Suppressor macrophage treated with lipopolysaccharide for 4 hours (primary cell): ENCODE results near the gene KLHL29.

Source experiments
- DNase-seq: peaks from one replicate; pipeline ENCODE4 v3.0.0-alpha.2; 2020

The KLHL29 gene

DNA sequence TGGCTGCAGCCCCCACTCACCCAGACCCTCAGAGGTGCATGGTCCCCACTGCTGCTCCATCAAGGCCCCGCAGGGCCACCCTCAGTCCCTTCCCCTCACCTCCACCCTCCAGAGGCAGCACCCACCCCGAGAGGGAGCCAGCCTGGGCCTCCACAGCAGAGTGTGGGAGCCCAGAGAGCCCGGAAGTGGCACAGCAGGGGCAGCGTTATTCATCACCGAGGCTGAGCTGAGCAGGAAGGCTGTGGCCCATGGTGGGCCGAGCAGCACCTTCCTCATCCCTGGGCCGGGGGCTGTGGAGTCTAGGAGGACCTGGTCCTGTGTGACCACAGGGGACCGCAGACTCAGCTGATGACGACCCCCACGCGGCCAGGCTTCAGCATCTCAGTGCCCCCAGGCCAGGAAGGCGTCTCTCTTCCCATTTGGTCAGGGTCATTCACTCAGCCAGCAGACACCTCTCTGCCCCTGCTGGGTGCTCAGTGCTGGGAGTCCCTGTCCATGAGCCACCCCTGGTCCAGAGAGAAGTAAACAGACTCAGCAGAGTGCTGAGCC lies 283.9 kb downstream of the KLHL29 start:
- DNase-seq, result no peak

DNA sequence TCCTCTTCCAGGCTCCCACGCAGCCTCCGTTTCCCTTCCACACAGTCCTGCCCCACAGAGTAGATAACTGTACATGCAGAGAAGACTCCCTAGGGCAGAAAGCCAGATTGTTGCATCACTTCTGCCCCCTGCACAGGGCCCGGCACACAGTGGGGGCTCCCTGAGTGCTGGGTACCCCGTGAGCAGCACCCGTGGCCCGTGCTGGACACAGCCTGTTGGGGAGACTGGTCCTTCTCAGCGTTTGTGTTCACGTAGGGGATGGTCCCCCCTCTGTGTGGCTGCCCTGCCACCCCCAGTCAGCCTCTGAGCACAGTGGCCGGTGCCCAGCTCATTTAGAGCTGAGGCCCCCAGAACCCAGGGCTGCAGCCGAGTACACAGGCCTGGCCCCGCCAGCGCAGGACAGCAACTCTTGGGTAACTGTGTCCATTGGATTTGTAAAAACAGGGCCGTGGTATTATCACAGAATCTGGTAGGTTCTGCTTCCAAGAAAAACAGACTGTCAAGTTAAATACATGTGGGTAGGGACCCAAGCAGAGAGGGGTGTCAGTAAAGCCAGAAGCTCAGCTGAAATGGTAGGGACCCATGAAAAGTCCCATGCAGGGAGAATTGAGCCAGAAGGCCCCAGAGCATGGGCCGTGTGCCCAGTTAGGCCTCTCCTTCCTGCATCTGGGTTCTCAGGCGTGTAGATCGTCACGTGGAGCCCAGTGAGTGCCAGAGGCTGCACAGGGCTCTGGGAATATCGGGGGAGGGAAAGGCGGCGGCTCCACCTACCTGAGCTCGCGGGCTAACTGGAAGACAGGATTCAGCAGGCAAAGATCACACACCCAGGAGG lies 284.6 kb downstream of the KLHL29 start:
- DNase-seq, result no peak

DNA sequence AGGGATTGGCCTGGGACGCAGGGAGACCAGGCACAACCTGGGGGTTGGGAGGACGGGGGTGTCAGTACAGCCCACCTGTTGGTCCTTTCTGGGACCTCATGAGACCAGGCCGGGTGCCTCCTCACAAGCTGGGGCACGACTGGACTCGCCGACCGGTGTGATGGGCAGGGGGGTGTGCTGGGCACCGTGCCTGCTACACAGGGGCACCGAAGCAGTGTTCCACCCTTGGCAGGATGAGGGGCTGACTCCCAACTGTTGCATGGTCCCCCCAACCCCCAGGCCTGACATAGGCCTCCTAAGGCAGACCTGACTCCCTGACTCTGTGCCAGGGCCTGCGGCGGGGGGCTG lies 285.2 kb downstream of the KLHL29 start:
- no peak for DNase-seq

DNA sequence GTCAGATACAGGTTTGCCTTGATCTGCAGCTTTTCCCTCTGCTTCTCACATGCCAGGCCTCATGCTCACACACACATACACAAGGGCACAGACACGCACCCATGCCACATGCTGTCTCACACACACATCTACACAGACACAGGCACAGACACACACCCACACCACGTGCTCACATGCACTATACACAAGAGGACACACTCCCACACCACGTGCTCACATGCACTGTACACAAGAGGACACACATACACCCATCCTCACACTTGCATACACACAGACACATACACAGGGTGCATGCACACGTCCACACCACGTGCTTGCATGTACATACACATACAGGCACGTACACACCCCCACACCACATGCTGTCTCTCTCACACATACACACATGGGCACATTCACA lies 288.1 kb downstream of the KLHL29 start:
- DNase-seq, result no peak

DNA sequence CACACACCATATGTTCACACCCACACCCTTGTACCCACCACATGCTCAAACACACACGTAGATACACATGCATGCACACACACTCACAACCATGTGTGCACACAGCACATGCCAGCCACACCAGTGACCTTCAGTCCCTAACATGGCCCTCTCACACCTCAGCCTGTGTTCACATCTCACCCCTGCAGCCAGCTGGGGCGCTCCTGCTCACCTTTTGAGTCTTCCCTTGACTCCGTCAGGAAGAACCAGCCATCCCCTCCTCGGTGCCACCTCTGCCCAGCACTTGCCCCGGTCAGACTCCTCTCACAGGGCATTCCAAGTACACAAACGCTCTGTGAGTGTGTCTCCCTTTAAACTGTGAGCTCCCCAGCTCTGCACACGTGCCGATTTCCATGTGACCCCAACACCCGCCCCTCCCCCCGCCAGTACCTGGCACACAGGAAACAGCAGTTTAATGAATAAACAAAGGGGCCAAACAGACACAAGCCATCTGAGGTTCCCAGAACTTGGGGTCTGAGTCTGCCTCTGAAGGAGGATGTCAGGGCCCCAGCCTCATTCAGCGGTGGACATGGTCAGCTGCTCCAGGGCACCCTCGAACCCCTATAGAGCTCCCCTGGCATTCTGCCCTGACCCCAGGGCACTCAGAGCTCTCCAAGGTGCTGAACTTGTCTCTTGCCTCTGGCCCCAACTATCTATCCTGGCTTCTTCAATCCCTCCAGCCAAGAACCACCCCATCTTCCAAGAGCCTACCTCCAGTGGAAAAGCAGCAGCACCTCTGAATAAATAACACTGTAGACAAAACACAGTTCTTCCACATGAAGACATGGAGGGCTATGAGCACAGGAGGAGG lies 289.1 kb downstream of the KLHL29 start:
- no peak for DNase-seq

DNA sequence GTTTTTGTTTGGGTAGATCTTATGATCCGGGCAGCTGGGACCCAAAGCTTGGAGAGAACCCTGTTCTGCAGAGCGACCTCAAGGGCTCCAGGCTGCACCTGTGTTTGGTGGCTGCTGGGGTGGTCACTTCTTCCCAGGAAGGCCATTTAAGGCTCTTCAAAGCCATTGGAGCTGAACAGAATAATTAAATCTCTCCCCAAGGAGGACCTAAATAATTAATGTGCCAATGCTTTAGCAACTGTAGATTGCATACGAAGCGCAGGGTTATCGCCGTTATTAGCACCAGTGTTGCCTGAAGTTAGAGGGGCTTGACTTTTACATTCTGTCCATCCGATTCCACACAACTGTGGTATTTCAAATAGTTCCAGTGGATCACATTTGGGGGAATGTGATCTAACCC lies 290.5 kb downstream of the KLHL29 start:
- no peak for DNase-seq

DNA sequence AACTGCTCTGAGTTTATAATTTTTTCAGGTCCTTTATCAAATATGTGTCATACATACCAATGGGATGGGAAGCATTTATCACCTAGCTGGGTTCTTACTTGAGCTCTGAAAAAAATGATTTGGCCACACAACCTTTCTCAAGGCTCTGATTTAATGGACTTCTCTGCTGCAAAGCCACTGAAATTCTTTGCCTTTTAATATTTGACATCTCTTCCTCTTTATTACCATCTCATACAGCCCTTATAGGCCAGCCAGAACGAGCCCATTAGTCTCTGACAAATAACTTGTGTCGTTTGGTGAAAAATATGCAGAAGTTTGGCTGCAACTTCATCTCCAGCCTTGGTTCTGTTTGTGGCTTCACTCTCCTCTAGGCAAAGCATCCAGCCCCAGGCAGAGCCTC lies 292.9 kb downstream of the KLHL29 start:
- DNase-seq, result no peak

DNA sequence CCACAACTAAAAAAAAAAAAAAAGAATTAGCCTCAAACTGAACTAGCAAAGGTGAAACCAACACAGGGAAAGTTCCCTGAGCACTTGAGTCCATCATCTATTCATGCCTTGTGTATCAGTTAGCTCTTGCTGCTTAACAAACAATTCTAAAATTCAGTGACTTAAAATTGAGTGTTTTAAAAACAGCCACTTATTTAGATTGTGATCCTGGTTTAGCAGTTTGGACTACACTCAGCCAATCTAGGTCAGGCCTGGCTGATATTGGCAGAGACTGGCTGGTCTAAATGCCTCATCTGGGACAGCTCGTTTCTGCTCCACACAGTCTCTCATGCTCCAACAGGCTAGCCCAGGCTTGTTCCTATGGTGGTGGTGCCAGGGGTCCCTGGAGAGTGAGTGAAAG lies 294.1 kb downstream of the KLHL29 start:
- no peak for DNase-seq

DNA sequence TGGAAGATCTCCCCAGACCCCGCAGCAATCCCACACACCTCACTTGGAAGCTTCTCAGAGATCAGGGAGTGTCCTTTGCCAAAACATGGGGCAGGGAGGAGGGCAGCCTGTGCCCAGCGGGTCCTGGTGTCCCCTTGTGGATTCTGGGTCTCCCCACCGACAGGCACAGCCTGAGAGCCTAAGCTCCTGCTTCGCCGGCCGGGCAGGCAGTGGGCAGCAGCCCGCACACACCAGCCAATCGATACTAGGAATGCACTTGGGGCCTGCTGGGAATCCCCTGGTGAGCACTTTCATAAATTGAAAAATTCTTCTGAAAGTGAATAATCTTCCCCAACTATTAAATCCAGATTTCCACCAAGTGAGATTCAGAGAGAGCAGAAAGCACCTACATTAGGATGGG lies 296.0 kb downstream of the KLHL29 start:
- DNase-seq, result no peak

DNA sequence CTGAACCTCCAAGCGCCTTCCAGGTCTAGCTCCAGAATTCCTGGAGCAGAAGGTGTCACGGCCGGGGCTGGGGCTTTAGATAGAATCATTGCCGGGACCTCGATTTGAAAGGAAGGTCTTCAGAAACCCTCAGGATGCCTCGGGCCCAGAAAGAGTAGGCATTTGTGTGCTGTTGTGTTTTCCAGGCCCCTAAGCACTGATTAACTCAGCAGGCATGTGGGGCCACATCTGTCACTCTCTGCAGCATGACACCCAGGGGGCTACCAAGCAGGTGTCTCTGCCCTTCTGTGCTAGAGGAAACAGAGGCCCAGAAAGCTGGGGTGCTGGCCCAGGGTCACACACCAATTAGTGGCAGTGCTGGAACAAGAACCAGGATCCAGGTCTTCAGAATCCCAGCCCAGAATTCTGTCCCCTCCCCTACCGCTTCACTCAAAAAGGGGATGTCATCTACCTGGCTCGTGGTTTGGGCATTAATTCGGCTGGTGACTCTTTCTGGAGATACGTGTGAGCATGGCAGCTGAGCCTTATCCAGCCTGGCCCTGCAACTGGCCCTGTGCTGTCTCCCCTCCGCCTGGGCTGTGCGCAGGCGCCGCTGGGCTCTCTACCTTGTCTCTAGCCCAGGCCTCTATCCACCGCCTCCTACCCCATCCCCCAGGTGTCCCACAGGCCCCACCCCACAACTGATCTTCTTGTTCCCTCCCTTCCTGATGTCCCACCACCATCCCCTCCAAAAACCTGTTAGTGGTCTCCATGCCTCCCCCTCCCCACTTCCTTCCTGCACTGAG lies 296.6 kb downstream of the KLHL29 start:
- no peak for DNase-seq

DNA sequence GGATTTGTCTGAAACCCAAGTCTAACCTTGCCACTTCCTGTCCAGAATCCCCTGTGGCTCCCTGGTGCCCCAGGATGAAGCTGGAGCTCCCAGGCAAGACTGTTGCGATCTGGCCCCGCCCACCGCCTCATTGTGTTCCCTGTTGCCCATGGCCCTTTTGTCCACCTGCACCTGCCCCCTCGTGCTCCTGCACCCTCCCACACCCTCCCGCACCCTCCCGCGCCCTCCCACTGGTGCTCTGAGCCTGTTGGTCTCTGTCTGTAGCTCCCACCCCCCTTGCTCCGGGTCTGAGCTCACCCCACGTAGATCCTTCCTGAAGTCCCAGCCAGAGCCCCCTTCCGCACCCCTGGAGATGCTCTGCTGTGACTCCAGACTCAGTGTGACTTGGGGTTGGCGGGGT lies 297.5 kb downstream of the KLHL29 start:
- DNase-seq, result no peak

DNA sequence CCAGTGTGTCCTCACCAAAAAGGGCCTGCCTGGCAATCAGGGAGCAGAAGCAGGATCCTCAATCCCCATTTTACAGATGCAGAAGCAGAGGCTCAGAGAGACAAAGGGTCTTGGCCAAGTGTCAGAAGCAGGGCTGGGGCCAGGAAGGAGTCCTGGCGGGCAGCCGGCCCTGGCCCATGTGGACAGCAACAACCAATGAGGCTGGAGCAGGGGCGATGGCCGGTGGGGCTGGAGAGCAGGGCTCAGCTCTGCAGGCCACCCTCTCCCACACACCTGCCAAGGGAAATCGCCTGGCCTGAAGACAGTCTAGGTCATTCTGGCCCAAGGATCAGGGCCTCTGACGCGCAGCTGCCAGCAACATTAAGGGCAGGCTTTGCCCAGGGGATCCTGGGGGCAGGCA lies 298.0 kb downstream of the KLHL29 start:
- no peak for DNase-seq

DNA sequence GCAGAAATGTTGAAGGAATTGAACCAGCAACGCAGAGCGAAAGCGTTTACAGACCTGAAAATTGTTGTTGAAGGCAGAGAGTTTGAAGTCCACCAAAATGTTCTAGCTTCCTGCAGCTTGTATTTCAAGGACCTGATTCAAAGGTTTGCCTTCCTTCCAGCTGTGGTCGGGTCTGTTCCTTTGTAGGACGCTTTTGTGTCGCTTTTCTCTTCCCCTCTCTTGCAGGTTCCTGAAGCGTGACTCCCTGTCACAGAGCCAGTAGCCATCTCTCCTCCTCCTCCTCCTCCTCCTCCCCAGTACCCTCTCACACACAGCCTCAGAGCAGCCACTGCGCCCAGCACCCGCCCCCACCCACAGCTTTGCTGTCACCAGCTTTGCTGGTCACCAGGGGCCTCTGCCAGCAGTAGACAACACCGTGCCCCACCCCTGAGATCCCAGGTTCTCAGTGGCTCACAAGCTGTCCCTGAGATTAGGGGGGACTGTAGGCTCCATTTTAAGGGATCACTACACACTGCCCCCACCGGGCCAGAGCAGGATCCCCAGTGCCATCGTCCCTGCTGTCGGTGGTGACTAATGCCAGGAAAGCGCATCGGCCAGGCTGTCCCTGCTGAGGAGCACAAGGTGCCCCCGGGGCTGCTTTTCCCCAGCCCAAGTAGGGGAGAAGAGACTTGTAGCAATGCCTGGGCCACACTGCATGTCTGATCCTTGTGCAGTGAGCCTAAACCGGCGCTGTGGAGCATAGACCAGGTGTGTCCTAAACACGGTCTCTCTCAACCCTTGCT lies 299.6 kb downstream of the KLHL29 start:
- DNase-seq, result no peak

DNA sequence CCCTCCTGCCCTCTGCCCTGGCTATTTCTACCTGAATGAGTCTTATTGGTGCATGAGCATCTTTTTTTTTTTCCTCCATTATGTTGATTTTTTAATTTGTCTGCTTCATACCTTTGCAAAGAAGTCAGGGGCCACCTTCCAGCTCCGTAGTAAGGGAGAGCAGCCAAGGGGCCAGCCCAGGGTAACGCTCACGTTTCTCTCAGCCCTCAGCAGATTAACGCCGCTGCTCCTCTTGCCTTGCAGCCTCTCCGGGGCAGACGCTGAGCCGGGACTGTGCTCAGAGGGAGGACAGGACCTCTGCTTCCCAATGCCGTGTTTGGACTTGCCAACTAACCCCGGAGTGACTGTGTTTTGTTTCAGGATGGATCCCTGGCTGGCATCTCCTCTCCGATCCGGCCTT lies 300.2 kb downstream of the KLHL29 start:
- DNase-seq, result no peak

DNA sequence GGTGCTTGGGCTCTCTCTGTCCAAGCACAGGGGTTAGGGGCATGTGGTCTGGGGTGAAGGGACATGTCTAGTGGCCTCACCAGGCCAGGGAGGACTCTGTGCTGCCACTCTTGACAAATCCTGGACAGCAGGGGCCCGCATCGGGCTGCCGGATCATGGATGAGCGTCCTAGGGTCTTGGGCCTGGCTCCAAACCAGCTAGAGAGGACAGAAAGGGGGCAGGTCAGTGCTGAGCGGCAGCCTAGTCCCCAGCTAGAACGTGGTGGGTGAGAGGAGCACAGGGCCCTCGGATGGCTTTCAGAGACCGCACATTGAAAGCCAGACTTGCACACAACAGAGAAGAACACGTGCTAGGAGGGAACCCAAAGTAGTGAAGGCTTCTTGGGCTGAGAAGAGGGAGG lies 300.7 kb downstream of the KLHL29 start:
- no peak for DNase-seq

DNA sequence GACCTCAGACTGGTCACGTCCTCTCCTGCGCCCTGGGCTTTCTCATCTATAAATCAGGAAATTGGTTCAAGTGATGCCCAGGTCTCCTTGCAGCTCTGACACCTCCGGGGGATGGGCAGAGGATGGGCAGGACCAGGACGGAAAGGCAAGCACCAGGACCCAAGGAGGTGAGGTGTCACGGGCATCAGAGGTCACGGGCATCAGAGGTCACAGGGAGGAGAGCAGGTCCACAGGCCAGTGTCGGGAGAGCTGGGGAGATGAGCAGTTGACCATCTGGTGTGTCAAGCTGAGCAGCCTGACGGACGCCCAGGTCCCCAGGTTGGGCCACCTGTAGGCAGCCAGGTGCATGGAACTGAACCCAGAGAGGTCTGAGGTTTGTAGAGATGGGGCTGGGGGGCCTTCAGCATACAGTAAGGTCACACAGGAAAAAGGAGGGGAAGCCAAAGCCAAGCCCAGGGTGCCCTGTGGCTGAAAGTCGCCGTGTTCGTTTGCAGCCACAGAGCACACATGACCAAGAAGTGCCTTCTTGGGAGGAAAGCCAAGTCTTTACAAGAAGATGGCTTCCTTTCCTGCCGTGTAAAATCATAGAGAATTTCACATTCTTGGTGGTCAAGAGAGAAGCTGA lies 301.5 kb downstream of the KLHL29 start:
- DNase-seq, result no peak

DNA sequence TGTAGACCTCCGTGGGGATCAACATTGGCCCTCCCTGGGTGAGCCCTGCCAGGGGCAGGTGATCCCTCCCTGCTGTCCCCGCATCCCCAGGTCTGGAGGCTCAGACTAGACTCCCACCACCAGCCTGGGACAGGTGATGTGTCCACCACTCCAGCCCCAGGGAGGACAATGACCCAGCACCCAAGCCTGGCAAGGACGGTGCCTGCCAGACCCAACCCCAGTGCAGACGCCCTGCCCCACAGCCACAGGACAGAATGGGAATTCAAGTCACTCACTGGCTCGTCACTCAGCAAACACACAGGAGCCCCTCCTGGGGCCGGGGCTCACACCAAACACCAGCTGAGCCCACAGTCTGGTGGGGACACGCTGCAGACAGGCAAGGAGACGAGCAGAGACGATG lies 302.2 kb downstream of the KLHL29 start:
- DNase-seq, result no peak

DNA sequence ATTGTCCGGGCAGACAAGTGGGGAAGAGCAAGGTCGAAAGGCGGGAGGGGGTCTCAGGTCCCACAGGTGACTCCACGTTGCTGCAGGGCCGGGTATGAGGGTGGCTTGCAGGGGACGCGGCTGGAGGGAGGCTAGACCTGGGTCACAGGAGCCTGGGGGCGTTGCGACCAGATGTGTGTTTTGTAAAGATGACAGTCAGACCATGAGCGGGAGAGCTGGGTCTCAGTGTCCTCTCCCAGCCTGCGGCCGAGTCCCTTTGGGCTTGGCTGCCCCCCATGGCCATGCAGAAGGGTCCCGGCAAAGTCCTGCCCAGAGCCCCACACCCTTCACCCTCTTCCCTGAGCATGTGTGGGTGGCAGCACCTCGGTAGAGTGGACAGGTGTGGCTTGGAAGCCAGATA lies 302.7 kb downstream of the KLHL29 start:
- no peak for DNase-seq

DNA sequence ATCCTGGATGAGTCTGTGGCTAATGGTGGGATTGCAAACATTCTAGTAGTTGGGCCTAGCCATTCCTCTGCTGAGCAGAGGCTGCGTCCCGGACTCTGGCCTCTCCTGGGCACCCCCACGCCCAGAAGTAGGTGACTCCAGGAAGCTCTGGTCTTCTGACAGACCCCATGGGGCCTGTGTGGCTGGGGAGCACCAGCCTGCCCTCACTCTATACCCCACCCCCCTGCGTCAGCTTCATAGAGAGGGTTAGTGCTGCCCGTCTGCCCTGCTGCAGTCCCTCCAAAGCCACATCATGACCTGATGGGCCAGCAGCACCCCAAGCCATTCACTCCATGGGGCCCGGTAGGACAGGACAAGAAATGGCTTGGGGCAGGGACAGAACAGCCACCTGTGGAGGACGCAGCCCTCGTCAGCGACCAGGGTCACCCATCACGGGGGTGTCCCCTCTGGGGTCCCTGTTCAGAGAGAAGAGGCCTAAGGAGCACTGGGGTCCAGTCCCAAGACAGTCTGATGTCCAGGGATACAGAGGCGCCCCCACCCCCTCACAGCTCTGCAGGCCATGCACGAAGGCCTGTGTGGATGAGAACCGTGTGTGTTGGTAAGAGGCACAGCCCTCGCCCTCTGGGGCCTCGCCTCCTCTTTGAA lies 303.6 kb downstream of the KLHL29 start:
- no peak for DNase-seq

DNA sequence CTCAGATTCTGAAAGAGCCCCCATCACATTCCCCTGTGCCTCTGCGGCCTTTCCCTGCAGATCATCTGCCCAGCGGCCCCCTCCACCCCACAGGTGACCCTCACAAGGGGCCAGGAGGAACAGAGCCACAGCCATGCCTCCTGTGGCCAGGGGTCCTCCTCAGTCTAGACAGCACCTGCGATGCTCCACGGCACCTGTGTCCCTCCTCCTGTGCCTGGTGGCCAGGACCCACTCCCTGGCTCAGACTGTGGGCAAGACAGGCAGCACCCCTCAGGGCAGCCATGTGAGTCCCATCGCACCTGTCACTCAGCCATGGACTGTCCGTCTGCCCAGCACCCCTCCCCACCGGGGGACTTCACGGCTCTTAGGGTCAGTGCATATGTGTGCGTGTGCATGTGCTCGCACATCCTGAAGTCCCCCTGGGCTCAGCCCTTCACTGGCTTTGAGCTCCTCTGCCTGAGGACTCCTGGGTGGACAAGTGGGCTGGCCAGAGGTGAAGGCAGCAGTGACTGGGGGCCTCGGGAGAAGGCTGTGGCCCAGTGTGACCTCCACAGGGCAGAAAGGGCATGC lies 304.2 kb downstream of the KLHL29 start:
- no peak for DNase-seq

DNA sequence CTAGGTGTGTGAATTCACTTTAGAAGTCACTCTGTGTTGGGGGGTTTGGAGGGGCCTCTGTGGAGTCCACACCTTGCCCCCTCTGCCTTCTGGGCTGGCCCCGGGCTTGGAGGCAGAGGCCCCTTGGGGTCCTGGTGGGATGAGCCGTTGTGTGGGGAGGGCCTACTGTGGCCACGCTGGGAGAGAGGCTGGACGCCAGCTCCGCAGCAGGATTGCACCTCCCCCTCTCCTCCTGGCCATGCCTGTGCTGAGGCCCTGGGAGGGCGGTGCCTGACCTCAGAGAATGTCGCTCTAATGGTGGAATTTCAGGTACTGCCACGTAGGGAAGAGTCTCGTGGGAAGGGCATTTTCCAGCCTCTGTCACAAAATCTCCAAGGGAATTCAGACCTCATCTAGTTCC lies 304.9 kb downstream of the KLHL29 start:
- no peak for DNase-seq
